ENCODE results near the gene ADCY2.

Gene ADCY2

DNA sequence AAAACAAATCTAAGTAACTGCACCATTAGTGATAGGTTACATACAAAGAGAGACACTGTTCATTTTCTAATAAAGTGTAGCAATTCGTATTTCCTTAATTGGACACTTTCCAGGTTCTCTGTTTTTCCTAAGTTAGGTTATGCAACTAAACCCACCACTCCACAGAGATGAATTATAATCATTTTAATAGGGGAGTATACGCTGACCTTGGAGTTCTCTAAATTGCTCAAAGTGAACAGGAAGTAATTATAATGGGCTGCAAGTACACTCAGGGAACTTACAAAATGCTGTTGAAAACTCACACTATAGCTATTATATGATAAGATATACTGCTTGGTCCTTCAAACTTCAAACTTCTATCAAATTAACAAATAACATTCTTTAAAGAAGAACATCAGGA, 18.2 kb upstream of the ADCY2 start:
- Histone ChIP-seq H3K36me3 (ENCODE audit: control insufficient read depth in 2 of 2, insufficient read depth in 1 of 2, low read length in 2 of 2) (no peaks in the 10 kb centered on the region), H3K9me3 (ENCODE audit: control insufficient read depth, insufficient read depth, low read depth, low read length) (no peaks in the 10 kb centered on the region), H3K4me3 (ENCODE audit: low read depth, low read length) (no peak overlapping the region), H3K27ac (ENCODE audit: extremely low read depth, low read depth, low read length) (no peak overlapping the region), H3K4me1 (ENCODE audit: control insufficient read depth, insufficient read depth, low read length) (no peaks in the 10 kb centered on the region)
- ChIA-PET CTCF (no interaction called here), POLR2A (no interaction called here)
- TF ChIP-seq ZNF510 (tag by site-specific recombination; IDR thresholded peaks at IDR 0.05; ENCODE audit: insufficient replicate concordance) (no peak), ZNF48 (tag by site-specific recombination; IDR thresholded peaks at IDR 0.05) (no peak), ZNF544 (tag by site-specific recombination; IDR thresholded peaks at IDR 0.05) (no peak), ZNF501 (tag by site-specific recombination; IDR thresholded peaks at IDR 0.05) (no peak), ZNF792 (tag by site-specific recombination; IDR thresholded peaks at IDR 0.05) (no peak), GLIS2 (tag by site-specific recombination; IDR thresholded peaks at IDR 0.05) (no peak), SCRT2 (tag by site-specific recombination; IDR thresholded peaks at IDR 0.05) (no peak), ZNF157 (tag by site-specific recombination; IDR thresholded peaks at IDR 0.05) (no peak), HOXC10 (CRISPR knock-in tag; IDR thresholded peaks at IDR 0.05) (no peak), ZNF354C (tag by site-specific recombination; IDR thresholded peaks at IDR 0.05; ENCODE audit: borderline replicate concordance, low read depth) (no peak), ZNF791 (tag by site-specific recombination; IDR thresholded peaks at IDR 0.05) (no peak), ZBTB21 (tag by site-specific recombination; IDR thresholded peaks at IDR 0.05) (no peak), SALL2 (tag by site-specific recombination; IDR thresholded peaks at IDR 0.05; ENCODE audit: borderline replicate concordance) (no peak), ZBTB7A (tag by site-specific recombination; IDR thresholded peaks at IDR 0.05; ENCODE audit: low read depth) (no peak), ZFHX2 (tag by site-specific recombination; conservative IDR thresholded peaks at IDR 0.05) (no peak), BCL11B (tag by site-specific recombination; IDR thresholded peaks at IDR 0.05; ENCODE audit: low read depth) (no peak)
- TF ChIP-seq, protein P1, sequence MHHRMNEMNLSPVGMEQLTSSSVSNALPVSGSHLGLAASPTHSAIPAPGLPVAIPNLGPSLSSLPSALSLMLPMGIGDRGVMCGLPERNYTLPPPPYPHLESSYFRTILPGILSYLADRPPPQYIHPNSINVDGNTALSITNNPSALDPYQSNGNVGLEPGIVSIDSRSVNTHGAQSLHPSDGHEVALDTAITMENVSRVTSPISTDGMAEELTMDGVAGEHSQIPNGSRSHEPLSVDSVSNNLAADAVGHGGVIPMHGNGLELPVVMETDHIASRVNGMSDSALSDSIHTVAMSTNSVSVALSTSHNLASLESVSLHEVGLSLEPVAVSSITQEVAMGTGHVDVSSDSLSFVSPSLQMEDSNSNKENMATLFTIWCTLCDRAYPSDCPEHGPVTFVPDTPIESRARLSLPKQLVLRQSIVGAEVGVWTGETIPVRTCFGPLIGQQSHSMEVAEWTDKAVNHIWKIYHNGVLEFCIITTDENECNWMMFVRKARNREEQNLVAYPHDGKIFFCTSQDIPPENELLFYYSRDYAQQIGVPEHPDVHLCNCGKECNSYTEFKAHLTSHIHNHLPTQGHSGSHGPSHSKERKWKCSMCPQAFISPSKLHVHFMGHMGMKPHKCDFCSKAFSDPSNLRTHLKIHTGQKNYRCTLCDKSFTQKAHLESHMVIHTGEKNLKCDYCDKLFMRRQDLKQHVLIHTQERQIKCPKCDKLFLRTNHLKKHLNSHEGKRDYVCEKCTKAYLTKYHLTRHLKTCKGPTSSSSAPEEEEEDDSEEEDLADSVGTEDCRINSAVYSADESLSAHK (tag by site-specific recombination; IDR thresholded peaks at IDR 0.05), result no peak
- TF ChIP-seq, protein P2, sequence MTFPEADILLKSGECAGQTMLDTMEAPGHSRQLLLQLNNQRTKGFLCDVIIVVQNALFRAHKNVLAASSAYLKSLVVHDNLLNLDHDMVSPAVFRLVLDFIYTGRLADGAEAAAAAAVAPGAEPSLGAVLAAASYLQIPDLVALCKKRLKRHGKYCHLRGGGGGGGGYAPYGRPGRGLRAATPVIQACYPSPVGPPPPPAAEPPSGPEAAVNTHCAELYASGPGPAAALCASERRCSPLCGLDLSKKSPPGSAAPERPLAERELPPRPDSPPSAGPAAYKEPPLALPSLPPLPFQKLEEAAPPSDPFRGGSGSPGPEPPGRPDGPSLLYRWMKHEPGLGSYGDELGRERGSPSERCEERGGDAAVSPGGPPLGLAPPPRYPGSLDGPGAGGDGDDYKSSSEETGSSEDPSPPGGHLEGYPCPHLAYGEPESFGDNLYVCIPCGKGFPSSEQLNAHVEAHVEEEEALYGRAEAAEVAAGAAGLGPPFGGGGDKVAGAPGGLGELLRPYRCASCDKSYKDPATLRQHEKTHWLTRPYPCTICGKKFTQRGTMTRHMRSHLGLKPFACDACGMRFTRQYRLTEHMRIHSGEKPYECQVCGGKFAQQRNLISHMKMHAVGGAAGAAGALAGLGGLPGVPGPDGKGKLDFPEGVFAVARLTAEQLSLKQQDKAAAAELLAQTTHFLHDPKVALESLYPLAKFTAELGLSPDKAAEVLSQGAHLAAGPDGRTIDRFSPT (tag by site-specific recombination; IDR thresholded peaks at IDR 0.05), result no peak

DNA sequence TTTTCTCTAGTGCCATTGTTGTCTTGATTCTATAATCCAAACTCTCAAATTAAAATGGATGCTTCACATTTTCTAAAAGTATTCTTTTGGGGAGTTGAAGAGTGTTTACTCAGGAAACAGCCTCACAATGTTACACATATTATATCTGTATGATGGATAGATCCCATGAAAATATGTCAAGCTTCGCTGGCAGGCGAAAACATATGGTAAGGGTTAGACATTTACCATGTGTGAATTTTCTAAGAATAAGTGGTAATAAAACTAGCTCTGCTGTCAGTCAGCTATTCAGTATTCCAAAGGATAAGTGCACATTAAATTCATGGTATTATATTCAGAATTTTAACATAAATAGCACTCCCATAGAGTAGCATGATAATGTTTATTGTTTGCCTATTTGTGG, 13.3 kb upstream of the ADCY2 start:
- Histone ChIP-seq H3K4me1 (ENCODE audit: control insufficient read depth, insufficient read depth, low read length) (no peaks in the 10 kb centered on the region), H3K36me3 (ENCODE audit: control insufficient read depth in 2 of 2, insufficient read depth in 1 of 2, low read length in 2 of 2) (no peaks in the 10 kb centered on the region), H3K4me3 (ENCODE audit: low read depth, low read length) (no peak overlapping the region), H3K9me3 (ENCODE audit: control insufficient read depth, insufficient read depth, low read depth, low read length) (no peaks in the 10 kb centered on the region), H3K27ac (ENCODE audit: extremely low read depth, low read depth, low read length) (no peak overlapping the region)
- ChIA-PET POLR2A (no interaction called here), CTCF (interaction anchor here (0.9 kb wide), 1 partner anchor 121 kb away, joined by 4 read pairs; no protein-coding TSS in a partner anchor)
- TF ChIP-seq ZNF664 (tag by site-specific recombination; IDR thresholded peaks at IDR 0.05) (no peak), ZNF544 (tag by site-specific recombination; IDR thresholded peaks at IDR 0.05) (no peak), PRDM1 (tag by site-specific recombination; IDR thresholded peaks at IDR 0.05) (no peak), ZNF701 (tag by site-specific recombination; IDR thresholded peaks at IDR 0.05) (no peak)
- TF ChIP-seq, protein P3, sequence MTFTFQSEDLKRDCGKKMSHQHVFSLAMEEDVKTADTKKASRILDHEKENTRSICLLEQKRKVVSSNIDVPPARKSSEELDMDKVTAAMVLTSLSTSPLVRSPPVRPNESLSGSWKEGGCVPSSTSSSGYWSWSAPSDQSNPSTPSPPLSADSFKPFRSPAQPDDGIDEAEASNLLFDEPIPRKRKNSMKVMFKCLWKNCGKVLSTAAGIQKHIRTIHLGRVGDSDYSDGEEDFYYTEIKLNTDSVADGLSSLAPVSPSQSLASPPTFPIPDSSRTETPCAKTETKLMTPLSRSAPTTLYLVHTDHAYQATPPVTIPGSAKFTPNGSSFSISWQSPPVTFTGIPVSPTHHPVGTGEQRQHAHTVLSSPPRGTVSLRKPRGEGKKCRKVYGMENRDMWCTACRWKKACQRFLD (tag by site-specific recombination; IDR thresholded peaks at IDR 0.05), result no peak
- TF ChIP-seq, protein P4, sequence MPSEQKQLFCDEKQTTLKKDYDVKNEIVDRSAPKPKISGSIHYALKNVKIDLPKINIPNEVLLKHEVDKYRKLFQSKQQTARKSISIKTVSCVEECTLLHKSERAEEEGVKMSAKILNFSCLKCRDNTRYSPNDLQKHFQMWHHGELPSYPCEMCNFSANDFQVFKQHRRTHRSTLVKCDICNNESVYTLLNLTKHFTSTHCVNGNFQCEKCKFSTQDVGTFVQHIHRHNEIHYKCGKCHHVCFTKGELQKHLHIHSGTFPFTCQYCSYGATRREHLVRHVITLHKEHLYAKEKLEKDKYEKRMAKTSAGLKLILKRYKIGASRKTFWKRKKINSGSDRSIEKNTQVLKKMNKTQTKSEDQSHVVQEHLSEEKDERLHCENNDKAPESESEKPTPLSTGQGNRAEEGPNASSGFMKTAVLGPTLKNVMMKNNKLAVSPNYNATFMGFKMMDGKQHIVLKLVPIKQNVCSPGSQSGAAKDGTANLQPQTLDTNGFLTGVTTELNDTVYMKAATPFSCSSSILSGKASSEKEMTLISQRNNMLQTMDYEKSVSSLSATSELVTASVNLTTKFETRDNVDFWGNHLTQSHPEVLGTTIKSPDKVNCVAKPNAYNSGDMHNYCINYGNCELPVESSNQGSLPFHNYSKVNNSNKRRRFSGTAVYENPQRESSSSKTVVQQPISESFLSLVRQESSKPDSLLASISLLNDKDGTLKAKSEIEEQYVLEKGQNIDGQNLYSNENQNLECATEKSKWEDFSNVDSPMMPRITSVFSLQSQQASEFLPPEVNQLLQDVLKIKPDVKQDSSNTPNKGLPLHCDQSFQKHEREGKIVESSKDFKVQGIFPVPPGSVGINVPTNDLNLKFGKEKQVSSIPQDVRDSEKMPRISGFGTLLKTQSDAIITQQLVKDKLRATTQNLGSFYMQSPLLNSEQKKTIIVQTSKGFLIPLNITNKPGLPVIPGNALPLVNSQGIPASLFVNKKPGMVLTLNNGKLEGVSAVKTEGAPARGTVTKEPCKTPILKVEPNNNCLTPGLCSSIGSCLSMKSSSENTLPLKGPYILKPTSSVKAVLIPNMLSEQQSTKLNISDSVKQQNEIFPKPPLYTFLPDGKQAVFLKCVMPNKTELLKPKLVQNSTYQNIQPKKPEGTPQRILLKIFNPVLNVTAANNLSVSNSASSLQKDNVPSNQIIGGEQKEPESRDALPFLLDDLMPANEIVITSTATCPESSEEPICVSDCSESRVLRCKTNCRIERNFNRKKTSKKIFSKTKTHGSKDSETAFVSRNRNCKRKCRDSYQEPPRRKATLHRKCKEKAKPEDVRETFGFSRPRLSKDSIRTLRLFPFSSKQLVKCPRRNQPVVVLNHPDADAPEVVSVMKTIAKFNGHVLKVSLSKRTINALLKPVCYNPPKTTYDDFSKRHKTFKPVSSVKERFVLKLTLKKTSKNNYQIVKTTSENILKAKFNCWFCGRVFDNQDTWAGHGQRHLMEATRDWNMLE (tag by site-specific recombination; conservative IDR thresholded peaks at IDR 0.05; ENCODE audit: low read depth), result no peak

Measured in HEK293 (cell line).